Effector CD8-positive, alpha-beta T cell (primary cell): ENCODE results near the gene CDK10.

Experiments
- DNase-seq: peaks from one replicate; lab custom pipeline; 2025; lab: John Stamatoyannopoulos, UW

Gene CDK10

GRCh38 chr16:89736554-89736953 lies 50.1 kb downstream of the CDK10 start:
- no peak for DNase-seq

- DNase-seq = no peak
These were observed 51.0 kb downstream of the CDK10 start for GRCh38 chr16:89737341-89738071.

- DNase-seq = no peak
These were observed 51.5 kb downstream of the CDK10 start for GRCh38 chr16:89738072-89738377.

- DNase-seq = no peak
These were observed 52.2 kb downstream of the CDK10 start for GRCh38 chr16:89738538-89739317.

- no peak for DNase-seq
These were observed 52.9 kb downstream of the CDK10 start for GRCh38 chr16:89739383-89739782.

- no peak for DNase-seq
These were observed 55.0 kb downstream of the CDK10 start for GRCh38 chr16:89741342-89742014.

GRCh38 chr16:89742948-89743347 lies 56.5 kb downstream of the CDK10 start:
- no peak for DNase-seq

GRCh38 chr16:89744813-89745212 lies 58.3 kb downstream of the CDK10 start:
- DNase-seq = no peak
